Germinal center (tissue), 1 donor: ENCODE measurements around the gene SYT14.
"Not testable (repeated sequence)": the region's sequence is repeated elsewhere in the genome, so short reads cannot be mapped to it uniquely, and the experiment has no call there.

Experiments
- DNase-seq: peaks from one replicate; pipeline ENCODE4 v3.0.0; 2012; ENCODE audit warnings: mixed read lengths, low spot score

SYT14 gene

DNA sequence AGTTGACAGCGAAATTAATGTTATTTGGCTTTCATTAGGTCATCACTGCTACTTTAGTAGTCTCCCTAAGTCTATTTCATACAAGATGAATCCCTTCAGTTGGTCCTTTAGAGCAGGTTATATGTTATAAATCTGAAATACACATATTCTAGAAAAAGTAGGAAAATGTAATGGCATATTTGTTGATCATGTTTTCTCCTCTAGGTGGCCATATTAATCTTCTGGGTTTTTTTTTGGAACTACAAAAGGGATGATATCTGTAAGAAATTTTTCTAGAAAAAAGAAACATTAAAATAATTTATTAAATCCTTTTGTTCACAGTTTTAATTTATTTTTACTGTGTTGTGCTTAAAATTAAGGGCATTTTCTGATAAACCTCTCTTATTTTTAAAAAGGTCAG lies 87.9 kb downstream of the SYT14 start:
- DNase-seq, result no peak

DNA sequence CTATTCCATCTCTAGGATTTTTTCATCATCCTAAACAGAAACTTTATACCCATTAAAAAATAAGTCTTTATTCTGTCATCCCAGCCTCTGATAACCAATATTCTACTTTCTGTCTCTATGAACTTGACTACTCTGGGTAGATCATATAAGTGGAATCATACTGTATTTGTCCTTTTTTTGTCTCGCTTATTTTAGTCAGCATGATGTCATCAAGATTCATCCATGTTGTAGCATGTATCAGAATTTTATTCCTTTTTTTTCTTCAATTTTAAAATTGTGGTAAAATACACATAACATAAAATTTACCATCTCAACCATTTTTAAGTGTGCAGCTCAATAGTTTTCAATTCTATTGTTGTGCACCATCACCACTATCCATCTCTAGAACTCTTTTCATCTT lies 90.0 kb downstream of the SYT14 start:
- DNase-seq, result no peak

DNA sequence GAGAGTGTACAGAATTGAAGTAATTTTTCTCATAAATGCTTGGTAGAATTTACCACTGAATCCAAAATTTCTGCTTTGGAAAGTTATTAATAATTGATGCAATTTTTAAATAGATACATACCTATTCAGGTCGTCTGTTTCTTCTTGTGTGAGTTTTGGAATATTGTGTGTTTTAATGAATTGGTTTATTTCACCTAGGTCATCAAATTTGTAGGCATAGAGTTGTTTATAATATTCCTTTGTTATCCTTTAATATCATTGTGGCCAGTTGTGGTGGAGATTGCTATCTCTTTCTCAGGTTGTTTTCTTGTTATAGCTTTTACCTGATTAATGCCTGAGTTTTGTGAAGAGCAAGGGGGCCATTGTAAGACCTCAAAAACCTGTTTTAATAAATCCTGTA lies 93.5 kb downstream of the SYT14 start:
- DNase-seq, result no peak

DNA sequence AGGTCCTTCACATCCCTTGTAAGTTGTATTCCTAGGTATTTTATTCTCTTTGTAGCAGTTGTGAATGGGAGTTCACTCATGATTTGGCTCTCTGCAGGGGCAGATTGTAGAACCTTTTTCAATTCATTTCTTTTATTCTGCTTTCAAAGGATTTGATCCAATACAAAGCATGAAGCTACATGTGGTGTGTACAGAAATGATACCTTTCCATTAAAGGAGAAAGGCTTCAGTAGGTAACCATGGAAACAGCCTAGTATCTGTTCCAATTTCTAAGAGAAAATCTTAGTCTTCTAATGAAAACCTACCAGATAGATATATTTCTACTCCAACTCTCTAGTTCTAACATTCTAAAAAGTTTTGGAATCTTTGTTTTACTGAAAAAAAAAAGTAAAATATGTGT lies 105.0 kb downstream of the SYT14 start:
- DNase-seq, result no peak

DNA sequence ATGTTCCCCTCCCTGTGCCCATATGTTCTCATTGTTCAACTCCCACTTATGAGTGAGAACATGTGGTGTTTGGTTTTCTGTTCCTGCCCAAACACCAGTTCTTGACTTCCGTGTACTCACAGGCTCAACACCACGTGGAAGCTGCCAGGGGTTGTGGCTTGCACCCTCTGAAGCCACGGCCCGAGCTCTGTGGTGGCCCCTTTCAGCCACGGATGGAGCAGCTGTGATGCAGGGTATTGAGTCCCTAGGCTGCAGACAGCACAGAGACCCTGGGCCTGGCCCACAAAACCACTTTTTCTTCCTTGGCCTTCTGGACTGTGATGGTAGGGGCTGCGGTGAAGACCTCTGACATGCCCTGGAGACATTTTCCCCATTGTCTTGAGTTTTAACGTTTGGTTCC lies 111.6 kb downstream of the SYT14 start:
- no peak for DNase-seq

DNA sequence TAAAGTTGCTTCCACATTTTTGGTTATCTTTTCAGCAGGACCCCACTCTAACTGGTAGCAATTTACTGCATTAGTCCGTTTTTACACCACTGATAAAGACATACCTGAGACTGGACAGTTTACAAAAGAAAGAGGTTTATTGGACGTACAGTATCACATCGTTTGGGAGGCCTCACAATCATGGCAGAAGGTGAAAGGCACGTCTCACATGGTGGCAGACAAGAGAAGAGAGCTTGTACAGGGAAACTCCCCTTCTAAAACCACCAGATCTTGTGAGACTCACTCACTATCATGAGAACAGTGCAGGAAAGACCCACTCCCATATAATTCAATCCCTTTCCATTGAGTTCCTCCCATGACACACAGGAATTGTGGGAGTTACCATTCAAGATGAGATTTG lies 112.5 kb downstream of the SYT14 start:
- not testable (repeated sequence) for DNase-seq

DNA sequence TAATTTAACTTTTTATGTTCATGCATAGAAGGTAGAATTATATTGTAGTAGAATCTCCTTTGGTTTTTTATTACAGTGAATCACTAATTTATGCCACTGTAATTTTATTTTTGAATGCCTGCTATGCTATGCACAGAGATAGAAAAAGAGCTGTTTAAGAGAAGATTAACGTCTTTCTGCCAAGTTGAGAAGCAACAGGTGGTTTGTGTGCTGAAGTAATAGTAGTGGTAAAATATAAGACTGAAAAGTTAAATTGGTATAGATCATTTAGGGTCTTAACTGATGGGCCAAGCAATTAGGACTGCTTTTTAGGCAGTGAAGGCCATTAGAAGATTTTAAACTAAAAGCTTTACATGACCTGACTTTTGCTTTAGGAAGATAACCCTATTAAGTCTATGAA lies 115.1 kb downstream of the SYT14 start:
- no peak for DNase-seq

DNA sequence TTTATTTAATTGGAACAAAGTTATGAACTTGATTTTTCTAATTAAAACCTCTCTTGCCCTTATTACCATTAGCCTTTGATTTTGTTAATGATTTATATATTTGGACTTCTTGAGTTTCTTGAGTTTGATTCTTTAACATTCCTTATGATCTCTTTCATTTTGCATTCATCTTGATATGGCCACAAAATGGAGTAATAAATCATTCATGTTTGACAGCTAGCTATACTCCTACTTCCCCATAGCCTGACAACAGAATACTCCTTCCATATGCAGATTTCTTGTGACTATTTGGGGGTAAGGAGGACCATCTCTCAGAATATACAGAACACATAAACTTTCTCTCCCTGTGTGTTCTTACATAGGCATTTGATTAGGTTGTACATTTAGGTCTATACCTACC lies 119.6 kb downstream of the SYT14 start:
- DNase-seq, result no peak

DNA sequence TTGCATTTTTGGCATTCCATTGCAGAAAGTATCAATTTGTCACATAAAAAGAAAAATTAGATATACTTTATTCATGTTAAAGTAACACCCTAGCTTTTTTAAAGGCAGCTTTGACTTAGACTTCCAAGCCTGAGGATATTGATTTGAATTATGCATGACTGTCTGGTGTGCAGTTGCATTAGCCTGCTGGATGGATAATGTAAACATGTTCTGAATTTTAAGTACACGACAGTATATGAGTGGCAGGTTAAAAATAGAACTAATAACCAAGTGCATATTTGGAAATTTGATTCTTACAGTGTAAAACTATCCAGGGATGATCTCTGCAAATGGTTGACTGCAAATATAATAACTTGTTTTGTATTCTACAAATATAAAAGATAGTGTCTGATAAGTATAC lies 124.0 kb downstream of the SYT14 start:
- no peak for DNase-seq

DNA sequence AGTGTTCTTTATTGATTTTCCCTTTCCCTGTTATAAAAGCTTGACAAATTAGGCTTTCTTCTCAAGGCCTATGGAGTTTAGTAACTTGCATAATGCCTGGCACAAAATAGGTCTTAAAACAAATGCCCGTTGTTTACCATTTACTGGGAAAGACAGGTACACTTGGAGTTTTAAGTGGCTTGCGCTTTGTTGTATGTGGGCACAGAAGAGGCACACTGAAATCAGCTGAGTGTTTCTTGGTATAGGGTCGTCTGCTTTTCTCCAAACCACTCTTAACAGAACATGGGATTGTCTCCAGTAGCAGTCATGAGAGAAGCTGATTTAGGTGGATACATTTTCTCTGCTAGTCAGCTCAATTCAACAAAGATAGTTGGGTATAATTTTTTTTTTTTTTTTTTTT lies 132.5 kb downstream of the SYT14 start:
- no peak for DNase-seq

DNA sequence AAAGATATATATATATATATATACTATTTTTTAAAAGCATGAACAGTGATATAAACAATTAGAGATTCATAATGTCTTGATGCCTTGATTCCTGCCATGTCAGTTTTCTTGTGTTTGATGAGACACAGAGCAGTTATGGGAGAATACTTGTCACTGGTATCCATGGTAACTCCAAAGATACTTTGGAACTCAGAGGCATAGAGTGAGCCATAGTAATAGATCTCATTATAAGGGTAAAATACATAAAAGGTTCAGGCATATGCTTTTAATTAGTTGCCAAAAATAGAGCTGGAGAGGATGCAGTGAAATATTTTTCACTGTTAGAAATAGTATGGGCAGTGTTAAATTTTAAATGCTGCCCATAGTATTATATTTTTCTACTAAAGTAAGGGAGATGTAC lies 134.1 kb downstream of the SYT14 start:
- no peak for DNase-seq

DNA sequence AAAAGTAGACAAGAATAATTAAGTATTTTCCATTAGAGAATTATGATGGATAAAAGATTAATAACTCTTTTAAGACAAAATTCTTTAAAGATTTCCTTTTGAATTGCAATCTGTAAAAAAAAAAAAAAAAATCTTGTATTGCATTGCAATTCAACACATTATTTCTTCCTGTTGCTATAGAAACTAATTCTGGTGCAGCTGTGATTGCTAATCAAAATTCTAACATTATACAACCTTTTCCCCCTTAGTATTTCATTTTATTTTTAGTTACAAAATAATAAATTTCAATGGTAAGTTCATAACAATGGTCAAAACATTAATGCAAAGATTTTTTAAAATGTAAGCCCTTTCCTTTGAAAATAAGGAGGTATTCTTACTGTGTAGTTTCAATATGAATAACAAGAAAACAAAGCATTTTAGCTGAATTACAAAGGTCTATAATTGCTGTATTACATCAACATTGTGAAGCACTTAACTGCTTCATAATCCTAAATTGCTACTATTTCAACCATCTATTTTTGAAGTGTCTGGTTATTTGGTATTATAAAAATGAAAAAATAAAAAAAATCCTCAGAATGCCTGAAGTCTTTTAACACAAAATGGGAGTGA lies 135.0 kb downstream of the SYT14 start:
- no peak for DNase-seq

DNA sequence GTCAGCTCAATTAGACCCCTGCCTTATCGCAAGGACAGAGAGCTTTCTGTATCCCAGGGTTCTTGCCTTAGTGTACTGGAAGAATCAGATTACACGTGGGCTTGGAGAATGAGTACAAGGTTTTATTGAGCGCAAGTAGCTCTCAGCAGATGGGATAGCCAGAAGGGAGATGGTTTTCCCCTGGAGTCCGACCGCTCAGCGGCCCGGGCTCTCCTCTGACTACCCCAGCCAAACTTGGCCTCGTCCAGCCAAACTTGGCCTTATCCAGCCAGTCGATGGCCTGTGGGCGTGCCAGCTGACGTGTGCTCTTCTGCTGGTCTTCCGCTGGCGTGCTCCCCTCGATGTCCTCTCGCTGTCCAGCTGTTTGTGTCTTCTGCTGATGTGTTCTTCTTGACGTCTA lies 136.9 kb downstream of the SYT14 start:
- no peak for DNase-seq

DNA sequence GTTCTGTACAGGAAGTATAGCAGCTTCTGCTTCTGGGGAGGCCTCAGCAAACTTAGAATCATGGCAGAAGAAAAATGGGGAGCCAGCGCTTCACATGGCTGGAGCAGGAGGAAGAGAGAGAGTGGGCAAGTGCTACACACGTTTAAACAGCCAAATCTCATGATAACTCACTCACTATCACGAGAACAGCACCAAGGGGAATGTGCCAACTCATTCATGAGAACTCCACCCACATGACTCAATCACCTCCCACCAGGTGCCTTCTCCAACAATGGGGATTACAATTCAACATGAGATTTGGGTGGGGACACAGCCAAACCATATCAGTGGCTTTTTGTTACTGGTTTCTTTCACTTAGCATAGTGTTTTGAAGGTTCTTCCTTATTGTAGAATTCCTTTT lies 138.6 kb downstream of the SYT14 start:
- DNase-seq, result no peak

DNA sequence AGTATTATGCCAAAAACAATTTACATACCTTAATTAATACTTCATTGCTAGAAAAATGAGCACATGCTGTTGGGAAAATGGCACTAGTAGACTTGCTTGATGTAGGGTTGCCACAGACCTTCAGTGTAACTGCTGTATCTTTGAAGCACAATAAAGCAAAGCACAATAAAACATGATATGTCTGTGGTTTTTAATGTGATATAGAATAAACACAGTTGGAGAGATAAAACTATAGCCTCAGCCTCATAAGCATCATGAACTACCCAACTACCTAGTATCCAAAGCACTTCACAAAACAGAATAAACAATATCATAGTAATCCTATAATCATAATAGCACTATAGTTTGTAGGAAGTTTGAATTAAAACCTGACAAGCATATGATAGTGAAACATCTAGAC lies 143.5 kb downstream of the SYT14 start:
- no peak for DNase-seq

DNA sequence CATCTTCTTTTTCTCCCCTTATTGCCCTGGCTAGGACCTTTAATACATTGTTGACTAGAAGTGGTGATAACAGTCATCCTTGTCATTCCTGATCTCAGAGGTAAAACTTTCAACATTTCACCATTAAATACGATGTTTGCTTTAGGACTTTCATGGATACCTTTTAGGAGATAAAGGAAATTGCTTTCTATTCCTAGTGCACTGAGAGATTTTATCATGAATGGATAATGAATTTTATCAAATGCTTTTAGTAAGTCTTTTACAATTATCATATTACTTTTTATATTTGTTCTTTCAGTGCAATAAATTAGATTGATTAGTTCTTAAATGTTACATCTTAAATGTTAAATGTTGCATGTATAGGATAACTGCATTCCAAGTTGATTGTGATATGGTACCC lies 147.3 kb downstream of the SYT14 start:
- no peak for DNase-seq

DNA sequence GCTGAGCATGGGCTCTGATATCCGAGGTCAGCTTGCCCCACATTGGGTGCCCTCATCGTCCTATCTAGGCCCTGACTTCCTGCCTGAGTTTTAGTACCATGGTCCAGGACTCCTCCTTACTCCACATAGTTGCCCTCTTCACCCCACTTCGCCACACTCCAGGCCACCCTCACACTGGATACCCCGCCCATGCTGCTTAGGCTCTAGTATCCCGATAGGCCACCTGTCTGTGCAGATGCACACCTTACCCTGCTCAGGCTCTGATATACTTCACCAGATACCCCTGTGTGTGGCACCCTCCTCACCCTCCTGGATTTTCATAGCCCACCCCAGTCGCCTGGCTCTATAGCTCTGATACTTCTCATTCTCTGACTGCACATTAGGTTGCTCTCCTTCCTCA lies 149.0 kb downstream of the SYT14 start:
- no peak for DNase-seq

DNA sequence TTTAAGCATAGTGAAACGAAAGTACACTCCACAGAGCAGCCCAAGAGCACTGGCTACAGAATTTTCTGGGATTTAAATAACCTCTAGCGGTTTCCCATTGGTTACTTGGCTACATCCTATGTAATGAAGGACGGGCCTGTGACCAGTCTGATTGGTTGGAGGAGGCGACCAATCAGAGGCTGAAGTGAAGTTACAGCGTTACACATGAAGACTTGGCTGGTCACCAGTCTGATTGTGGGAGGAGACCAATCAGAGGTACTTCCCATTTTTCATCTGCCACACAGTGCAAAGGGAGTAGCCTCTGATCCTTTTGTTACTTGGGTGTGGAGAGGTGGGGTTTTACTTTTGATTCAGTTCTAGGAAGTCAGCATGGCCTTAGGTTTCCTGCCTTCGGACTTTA lies 151.8 kb downstream of the SYT14 start:
- DNase-seq, result no peak

DNA sequence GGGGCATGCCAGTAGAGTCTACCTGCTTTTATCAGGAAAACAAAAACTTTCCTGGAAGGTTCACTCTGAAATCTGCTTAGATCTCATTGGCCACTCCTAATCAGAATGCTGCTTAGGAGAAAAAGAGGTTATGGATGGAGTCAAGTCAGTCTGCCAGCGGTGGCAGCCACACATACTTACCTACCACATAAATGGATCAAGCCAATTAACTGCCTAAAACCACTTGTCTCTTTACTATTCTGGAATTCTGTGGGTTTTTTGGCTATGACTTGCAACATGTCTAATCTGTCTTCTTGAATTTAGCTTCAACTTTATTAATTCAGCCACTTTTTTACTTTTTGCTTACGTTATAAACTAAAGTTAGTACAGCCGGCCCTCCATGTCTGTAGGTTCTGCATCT lies 154.3 kb downstream of the SYT14 start:
- DNase-seq, result no peak

DNA sequence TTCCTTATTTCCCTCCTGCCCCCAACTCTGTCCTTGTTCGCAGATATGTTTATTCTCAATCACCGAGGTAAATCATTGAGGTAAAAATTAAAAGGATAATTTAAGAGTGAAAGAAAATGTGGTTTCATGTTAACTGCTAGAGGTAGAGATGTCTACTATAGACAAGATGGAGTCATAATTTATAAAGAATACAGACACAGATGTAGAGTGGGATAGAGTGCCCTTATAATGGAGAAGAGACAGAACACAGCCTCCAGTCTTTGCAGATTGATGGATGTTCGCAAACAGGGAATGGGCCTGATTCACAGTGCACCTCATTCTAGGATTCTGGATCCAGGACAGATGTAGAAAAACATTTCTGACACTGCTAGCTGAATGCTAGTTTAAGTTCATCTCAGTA lies 155.4 kb downstream of the SYT14 start:
- no peak for DNase-seq

DNA sequence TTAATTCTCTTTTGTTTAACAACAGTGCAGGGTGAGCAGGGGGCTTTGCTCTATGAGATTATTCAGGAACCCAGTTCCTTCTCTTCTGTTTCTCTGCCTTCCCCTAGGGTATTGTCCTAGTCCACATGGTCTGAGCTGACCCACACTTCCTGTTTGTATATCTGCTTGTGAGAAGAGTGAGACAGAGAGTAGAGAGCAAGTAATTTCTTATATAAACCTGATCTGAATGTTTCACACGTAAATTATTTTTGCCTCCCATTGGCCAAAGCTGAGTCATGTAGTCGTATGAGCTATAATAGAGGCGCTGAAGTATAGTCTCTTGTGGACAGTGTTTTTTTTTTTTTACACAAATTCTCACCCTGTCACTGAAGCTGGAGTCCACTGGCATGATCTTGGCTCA lies 160.3 kb downstream of the SYT14 start:
- DNase-seq, result no peak

DNA sequence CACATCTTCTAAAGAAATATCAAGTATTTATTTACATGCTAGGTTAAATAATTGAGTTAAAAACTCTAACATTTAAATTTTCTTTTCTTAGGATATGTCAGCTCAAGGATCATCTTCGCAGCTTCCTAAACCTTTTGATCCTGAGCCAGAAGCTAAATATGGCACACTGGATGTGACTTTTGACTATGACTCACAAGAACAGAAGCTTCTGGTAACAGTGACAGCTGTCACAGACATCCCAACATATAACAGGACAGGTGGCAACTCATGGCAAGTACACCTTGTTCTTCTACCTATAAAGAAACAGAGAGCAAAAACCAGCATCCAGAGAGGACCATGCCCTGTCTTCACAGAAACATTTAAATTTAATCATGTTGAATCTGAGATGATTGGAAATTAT lies 161.9 kb downstream of the SYT14 start:
- no peak for DNase-seq

DNA sequence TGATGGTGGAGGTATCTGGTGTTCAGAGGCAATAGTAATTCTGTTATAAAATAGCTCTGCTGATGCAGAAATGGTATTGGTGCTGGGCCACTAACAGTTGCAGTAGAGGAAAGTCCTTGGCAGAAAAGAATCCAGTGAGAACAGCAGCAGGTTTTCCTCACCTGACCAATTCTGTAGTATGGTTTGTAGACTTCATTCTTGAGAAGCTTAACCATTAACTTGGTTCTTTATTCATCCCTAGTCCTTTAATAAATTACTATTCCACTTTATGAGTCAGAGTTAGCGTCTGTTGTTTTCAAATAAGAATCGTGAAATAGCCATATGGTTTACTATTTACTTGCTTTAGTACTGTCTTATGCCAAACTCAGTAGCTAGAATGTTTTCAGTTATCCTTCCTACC lies 166.1 kb downstream of the SYT14 start:
- no peak for DNase-seq

DNA sequence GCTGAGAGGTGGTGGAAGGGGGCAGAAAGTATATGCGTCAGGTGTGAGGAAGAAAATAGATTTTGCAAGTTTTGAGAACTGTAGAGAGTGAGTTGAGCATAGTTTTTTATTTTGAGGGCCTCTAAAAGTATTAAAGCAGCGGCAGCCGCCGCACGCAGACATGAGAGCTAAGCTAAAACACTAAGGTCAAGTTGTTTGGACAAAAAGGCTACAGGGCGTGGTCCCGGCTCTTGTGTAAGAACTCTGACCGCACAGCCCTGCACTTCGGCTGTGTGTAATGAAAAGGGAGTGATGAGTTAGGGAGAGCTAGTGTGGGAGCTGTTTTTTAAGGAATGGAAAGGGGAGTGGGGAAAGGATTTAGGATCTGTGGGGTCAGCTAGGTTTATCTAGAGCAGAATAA lies 174.9 kb downstream of the SYT14 start:
- not testable (repeated sequence) for DNase-seq

DNA sequence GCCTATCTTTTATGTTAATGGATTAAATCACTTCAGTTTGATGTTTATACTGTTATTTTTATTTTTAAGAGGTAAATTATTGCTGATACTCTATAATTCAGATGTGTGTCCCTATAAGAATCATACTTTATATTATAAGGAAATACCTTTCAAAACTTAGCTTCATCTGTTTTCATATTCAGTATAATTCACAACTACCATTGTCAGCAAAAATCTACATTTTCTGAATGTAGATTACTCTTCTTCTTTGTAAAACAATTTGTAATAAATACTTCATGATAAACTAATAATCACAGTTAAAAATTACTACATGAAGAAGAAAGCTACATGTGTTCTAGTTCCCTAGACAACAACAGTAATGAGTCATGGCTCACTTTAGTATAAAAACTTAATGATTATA lies 179.2 kb downstream of the SYT14 start:
- no peak for DNase-seq
